ENCODE data around the gene ZNF385A.

ZNF385A gene

GRCh38 chr12:54390668-54391551 is 6.4 kb upstream of the ZNF385A start:
- H3K4me1 ChIP-seq (ENCODE audit: control insufficient read depth, insufficient read depth, low read length, poor library complexity, severe bottlenecking), result peaks cover 44% of the 10 kb centered on the region
- peak overlapping the region; percentile 66 for H3K27ac ChIP-seq (ENCODE audit: low read depth, low read length, severe bottlenecking)

GRCh38 chr12:54390176-54390667 is 5.7 kb upstream of the ZNF385A start:
- peak overlapping the region; percentile 16 for H3K27ac ChIP-seq (ENCODE audit: low read depth, low read length, severe bottlenecking)
- no CpG with 5 or more reads among the region's 7 CpGs for WGBS, 2 experiments (ENCODE audit: insufficient coverage in 2 of 2)
- H3K36me3 ChIP-seq (ENCODE audit: control insufficient read depth, insufficient read depth, low read length), result peaks cover 27% of the 10 kb centered on the region
- peak overlapping the region; percentile 48 for H3K4me3 ChIP-seq (ENCODE audit: extremely low read depth, insufficient read depth, low read length, poor library complexity, severe bottlenecking)
- peaks cover 51% of the 10 kb centered on the region for H3K4me1 ChIP-seq (ENCODE audit: control insufficient read depth, insufficient read depth, low read length, poor library complexity, severe bottlenecking)
- H3K9me3 ChIP-seq (ENCODE audit: control insufficient read depth, low read length), result no peaks in the 10 kb centered on the region

More at GRCh38 chr12:54390668-54391551, 6.4 kb upstream of the ZNF385A start:
- 0% methylated on average over 15 to 23 of the region's 51 CpGs for WGBS, 2 experiments (ENCODE audit: insufficient coverage in 2 of 2)
- H3K9me3 ChIP-seq (ENCODE audit: control insufficient read depth, low read length), result no peaks in the 10 kb centered on the region
- H3K4me3 ChIP-seq (ENCODE audit: extremely low read depth, insufficient read depth, low read length, poor library complexity, severe bottlenecking), result peak overlapping the region; percentile 48
- peaks cover 33% of the 10 kb centered on the region for H3K36me3 ChIP-seq (ENCODE audit: control insufficient read depth, insufficient read depth, low read length)

- 84 to 93% methylated on average over 4 to 5 of the region's 5 CpGs for WGBS, 2 experiments (ENCODE audit: insufficient coverage in 2 of 2)
- no peaks in the 10 kb centered on the region for H3K9me3 ChIP-seq (ENCODE audit: control insufficient read depth, low read length)
- peak overlapping the region; percentile 48 for H3K4me3 ChIP-seq (ENCODE audit: extremely low read depth, insufficient read depth, low read length, poor library complexity, severe bottlenecking)
- peaks cover 56% of the 10 kb centered on the region for H3K4me1 ChIP-seq (ENCODE audit: control insufficient read depth, insufficient read depth, low read length, poor library complexity, severe bottlenecking)
- peaks cover 22% of the 10 kb centered on the region for H3K36me3 ChIP-seq (ENCODE audit: control insufficient read depth, insufficient read depth, low read length)
- H3K27ac ChIP-seq (ENCODE audit: low read depth, low read length, severe bottlenecking), result no peak overlapping the region
Measured at GRCh38 chr12:54389607-54390175, 5.2 kb upstream of the ZNF385A start.

- Histone ChIP-seq H3K36me3 (ENCODE audit: control insufficient read depth, insufficient read depth, low read length) (peaks cover 17% of the 10 kb centered on the region), H3K9me3 (ENCODE audit: control insufficient read depth, low read length) (no peaks in the 10 kb centered on the region), H3K4me3 (ENCODE audit: extremely low read depth, insufficient read depth, low read length, poor library complexity, severe bottlenecking) (no peak overlapping the region), H3K27ac (ENCODE audit: low read depth, low read length, severe bottlenecking) (no peak overlapping the region), H3K4me1 (ENCODE audit: control insufficient read depth, insufficient read depth, low read length, poor library complexity, severe bottlenecking) (peaks cover 62% of the 10 kb centered on the region)
- WGBS, 2 experiments (ENCODE audit: insufficient coverage in 2 of 2), result 75 to 80% methylated on average over 1 of the region's 3 CpGs
Measured at GRCh38 chr12:54389134-54389508, 4.6 kb upstream of the ZNF385A start.

GRCh38 chr12:54388237-54389133 is 4.0 kb upstream of the ZNF385A start:
- no peaks in the 10 kb centered on the region for H3K9me3 ChIP-seq (ENCODE audit: control insufficient read depth, low read length)
- H3K36me3 ChIP-seq (ENCODE audit: control insufficient read depth, insufficient read depth, low read length), result peaks cover 17% of the 10 kb centered on the region
- no CpG with 5 or more reads among the region's 4 CpGs for WGBS, 2 experiments (ENCODE audit: insufficient coverage in 2 of 2)
- H3K4me1 ChIP-seq (ENCODE audit: control insufficient read depth, insufficient read depth, low read length, poor library complexity, severe bottlenecking), result peaks cover 67% of the 10 kb centered on the region
- H3K4me3 ChIP-seq (ENCODE audit: extremely low read depth, insufficient read depth, low read length, poor library complexity, severe bottlenecking), result no peak overlapping the region
- H3K27ac ChIP-seq (ENCODE audit: low read depth, low read length, severe bottlenecking), result peak overlapping the region; percentile 53

- peak overlapping the region; percentile 53 for H3K27ac ChIP-seq (ENCODE audit: low read depth, low read length, severe bottlenecking)
- H3K4me1 ChIP-seq (ENCODE audit: control insufficient read depth, insufficient read depth, low read length, poor library complexity, severe bottlenecking), result peaks cover 72% of the 10 kb centered on the region
- H3K9me3 ChIP-seq (ENCODE audit: control insufficient read depth, low read length), result no peaks in the 10 kb centered on the region
- H3K4me3 ChIP-seq (ENCODE audit: extremely low read depth, insufficient read depth, low read length, poor library complexity, severe bottlenecking), result no peak overlapping the region
- 50 to 56% methylated on average over 1 to 2 of the region's 3 CpGs for WGBS, 2 experiments (ENCODE audit: insufficient coverage in 2 of 2)
- H3K36me3 ChIP-seq (ENCODE audit: control insufficient read depth, insufficient read depth, low read length), result peaks cover 7% of the 10 kb centered on the region
Measured at GRCh38 chr12:54387114-54387467, 2.6 kb upstream of the ZNF385A start.

GRCh38 chr12:54386403-54387113 is 2.0 kb upstream of the ZNF385A start:
- Histone ChIP-seq H3K9me3 (ENCODE audit: control insufficient read depth, low read length) (no peaks in the 10 kb centered on the region), H3K4me1 (ENCODE audit: control insufficient read depth, insufficient read depth, low read length, poor library complexity, severe bottlenecking) (peaks cover 72% of the 10 kb centered on the region), H3K4me3 (ENCODE audit: extremely low read depth, insufficient read depth, low read length, poor library complexity, severe bottlenecking) (no peak overlapping the region), H3K27ac (ENCODE audit: low read depth, low read length, severe bottlenecking) (peak overlapping the region; percentile 53), H3K36me3 (ENCODE audit: control insufficient read depth, insufficient read depth, low read length) (peaks cover 7% of the 10 kb centered on the region)
- 88 to 94% methylated on average over 3 of the region's 3 CpGs for WGBS, 2 experiments (ENCODE audit: insufficient coverage in 2 of 2)

- Histone ChIP-seq H3K4me3 (ENCODE audit: extremely low read depth, insufficient read depth, low read length, poor library complexity, severe bottlenecking) (no peak overlapping the region), H3K9me3 (ENCODE audit: control insufficient read depth, low read length) (no peaks in the 10 kb centered on the region), H3K27ac (ENCODE audit: low read depth, low read length, severe bottlenecking) (peak overlapping the region; percentile 5), H3K36me3 (ENCODE audit: control insufficient read depth, insufficient read depth, low read length) (peaks cover 7% of the 10 kb centered on the region), H3K4me1 (ENCODE audit: control insufficient read depth, insufficient read depth, low read length, poor library complexity, severe bottlenecking) (peaks cover 68% of the 10 kb centered on the region)
- 36 to 44% methylated on average over 8 to 10 of the region's 10 CpGs for WGBS, 2 experiments (ENCODE audit: insufficient coverage in 2 of 2)
Measured at GRCh38 chr12:54385251-54385914, 850 bp upstream of the ZNF385A start.

- Histone ChIP-seq H3K4me1 (ENCODE audit: control insufficient read depth, insufficient read depth, low read length, poor library complexity, severe bottlenecking) (peaks cover 50% of the 10 kb centered on the region), H3K36me3 (ENCODE audit: control insufficient read depth, insufficient read depth, low read length) (peaks cover 8% of the 10 kb centered on the region), H3K27ac (ENCODE audit: low read depth, low read length, severe bottlenecking) (no peak overlapping the region), H3K4me3 (ENCODE audit: extremely low read depth, insufficient read depth, low read length, poor library complexity, severe bottlenecking) (no peak overlapping the region), H3K9me3 (ENCODE audit: control insufficient read depth, low read length) (no peaks in the 10 kb centered on the region)
- 76 to 93% methylated on average over 2 to 3 of the region's 3 CpGs for WGBS, 2 experiments (ENCODE audit: insufficient coverage in 2 of 2)
Measured at GRCh38 chr12:54383041-54383609, 1.4 kb downstream of the ZNF385A start.

Measured in mesodermal cell (in vitro differentiated cells).